HG03103 (cell line): ENCODE data around the gene DENND1A.
"Not testable (repeated sequence)": the region's sequence is repeated elsewhere in the genome, so short reads cannot be mapped to it uniquely, and the experiment has no call there.

ENCODE experiments used
- ATAC-seq: cut with Tn5 transposase; IDR thresholded peaks from one replicate; pipeline ENCODE4 v1.9.1; 2021; ENCODE audit warnings: low read depth; ENCODE audit not compliant: unreplicated experiment

The DENND1A gene

DNA sequence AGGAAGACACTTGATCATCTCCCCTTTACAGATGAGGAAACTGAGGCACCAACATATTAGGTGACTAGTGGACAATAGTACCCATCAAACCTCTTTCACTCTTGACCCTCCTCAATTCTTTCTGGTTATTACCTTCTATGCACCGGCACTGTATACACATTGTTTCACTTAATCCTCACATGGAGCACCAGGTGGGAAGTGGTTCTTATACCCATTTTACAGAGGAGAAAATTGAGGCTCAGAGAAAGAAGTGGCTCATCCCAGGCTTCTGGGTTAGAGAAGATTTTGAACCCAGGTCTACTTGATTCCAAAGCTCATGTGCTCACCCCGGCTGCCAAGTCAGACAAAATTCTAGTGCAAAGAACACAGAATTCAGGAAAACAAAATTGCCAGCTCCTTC is 17.4 kb upstream of the DENND1A start:
- ATAC-seq, result no peak

- no peak for ATAC-seq
These were observed 16.3 kb upstream of the DENND1A start for GRCh38 chr9:123946101-123946821.

DNA sequence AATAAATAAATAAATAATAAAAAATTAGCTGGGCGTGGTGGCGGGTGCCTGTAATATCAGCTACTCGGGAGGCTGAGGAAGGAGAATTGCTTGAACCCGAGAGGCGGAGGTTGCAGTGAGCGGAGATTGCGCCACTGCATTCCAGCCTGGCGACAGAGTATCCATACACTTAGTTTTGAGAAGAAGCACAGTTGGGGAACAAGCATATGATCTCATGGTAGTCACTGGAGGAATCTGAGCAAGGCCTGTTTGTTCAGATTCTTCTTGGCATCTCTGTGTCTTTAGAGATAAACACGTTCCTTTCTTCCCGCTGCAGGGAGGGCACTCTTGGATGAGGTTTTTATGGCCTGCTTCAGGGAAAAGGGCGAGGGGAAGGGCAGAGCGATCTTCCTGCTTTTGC is 15.6 kb upstream of the DENND1A start:
- ATAC-seq, result no peak

DNA sequence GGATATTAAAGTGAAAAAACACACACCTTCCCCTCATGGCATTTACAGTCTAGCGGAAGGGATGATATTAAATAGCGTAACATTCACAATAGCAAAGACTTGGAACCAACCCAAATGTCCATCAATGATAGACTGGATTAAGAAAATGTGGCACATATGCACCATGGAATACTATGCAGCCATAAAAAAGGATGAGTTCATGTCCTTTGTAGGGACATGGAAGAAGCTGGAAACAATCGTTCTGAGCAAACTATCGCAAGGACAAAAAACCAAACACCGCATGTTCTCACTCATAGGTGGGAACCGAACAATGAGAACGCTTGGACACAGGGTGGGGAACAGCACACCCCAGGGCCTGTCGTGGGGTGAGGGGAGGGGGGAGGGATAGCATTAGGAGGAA is 14.5 kb upstream of the DENND1A start:
- ATAC-seq, result not testable (repeated sequence)

- no peak for ATAC-seq
These were observed 13.7 kb upstream of the DENND1A start for GRCh38 chr9:123943671-123944070.

- ATAC-seq, result no peak
These were observed 12.6 kb upstream of the DENND1A start for GRCh38 chr9:123942542-123942941.

- no peak for ATAC-seq
These were observed 11.7 kb upstream of the DENND1A start for GRCh38 chr9:123941524-123942070.

DNA sequence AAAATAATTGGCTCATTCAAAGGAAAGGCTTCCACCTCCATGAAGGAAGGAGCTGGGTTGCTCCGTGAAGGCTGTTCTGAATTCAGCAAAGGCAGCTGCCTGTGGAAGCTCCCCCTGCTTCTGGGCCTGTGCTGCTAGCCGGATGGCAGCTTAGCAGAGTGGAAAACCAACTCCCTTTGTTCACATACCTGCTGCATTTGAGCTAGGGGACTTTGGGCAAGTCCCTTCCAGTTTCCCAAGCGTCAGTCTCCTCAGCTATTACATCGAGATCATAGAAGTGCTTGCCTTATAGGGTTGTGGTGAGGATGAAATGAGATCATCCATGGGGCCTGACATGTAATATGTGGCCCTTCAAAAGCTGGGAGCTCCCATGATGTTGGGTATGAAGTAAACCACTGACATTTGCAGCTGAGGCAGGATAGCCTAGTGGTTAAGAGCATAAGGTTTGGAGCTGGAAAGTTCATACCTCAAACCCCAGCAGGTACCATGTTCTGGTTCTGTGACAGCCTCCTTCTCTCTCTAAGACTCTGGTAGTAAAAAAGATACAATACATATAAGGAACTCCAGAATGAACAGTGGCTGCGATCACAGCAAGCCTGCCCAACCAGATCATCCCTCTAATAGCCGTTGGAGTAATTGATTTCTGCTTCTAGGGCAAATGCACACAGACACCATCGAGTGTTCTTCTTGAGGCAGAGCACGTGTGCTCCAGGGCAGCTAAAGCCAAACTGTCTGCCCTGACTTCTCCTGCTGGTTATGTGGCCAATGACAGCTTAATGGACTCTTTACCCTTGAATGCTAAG is 11.0 kb upstream of the DENND1A start:
- ATAC-seq, result no peak

DNA sequence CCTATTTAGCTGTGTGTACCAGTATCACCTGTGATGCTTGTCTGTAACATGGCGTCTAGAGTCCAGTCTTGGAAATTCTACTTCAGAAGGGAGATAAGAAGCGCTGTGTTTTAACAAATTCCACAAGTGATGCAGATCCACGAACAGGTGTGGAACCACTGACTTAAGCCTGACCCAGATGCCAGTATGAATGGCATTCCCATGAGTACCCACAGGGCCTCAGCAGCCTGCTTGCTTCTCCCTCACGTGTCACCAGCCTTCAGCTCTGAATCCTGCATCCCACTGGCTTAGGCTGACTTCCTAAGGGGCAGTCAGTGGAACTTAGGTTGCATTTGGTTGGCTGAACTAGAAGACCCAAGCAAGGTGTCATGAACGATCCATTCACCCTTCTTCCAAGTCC is 8.5 kb upstream of the DENND1A start:
- ATAC-seq, result no peak

GRCh38 chr9:123936575-123936974 is 6.6 kb upstream of the DENND1A start:
- not testable (repeated sequence) for ATAC-seq

- ATAC-seq, result no peak
These were observed 3.7 kb upstream of the DENND1A start for GRCh38 chr9:123933440-123934212.

- ATAC-seq, result peak; percentile 23
These were observed 603 bp downstream of the DENND1A start for GRCh38 chr9:123929177-123929869.

GRCh38 chr9:123928533-123929176 is 1.3 kb downstream of the DENND1A start:
- ATAC-seq, result no peak

DNA sequence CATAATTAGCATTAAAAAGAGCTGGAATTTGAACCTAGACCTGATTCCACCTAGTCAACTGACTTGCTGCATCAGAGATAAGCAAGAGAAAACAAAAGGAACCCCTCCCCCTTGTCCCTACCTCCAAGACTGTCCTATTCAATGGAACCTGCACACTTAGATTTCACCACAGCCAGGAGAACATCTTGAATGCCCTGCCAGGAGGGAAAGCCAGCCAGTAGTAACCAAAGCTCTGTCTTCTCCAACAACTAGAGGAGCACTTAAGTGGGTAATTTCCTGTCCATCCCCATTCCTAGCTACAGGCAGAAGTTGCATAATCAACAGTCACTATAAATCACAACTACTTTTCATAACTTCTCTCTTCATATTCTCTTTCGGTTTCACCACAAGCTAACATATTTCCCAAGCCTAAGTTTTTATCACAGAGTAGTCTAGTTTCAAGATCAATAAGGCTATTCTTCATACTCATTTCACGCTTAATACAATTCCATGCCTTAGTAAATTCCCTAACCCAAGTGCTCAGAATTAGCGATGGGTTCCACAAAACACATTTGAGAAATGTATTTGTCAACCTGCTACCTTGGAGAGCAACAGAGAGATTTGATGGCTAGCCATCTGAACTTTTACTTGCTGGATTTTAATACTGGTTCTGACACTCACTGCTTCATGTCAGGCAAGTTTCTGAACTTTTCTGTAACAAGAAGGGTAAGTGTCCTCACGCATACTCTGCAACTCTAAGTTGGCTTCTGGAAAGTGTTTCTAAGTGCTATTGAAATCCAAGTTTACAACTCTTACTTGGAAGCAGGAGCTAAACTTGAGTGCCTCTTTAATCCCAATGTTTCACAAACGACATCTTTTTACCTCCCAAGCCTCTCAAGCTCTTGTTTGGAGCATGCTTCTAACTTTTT is 2.0 kb downstream of the DENND1A start:
- ATAC-seq, result no peak

DNA sequence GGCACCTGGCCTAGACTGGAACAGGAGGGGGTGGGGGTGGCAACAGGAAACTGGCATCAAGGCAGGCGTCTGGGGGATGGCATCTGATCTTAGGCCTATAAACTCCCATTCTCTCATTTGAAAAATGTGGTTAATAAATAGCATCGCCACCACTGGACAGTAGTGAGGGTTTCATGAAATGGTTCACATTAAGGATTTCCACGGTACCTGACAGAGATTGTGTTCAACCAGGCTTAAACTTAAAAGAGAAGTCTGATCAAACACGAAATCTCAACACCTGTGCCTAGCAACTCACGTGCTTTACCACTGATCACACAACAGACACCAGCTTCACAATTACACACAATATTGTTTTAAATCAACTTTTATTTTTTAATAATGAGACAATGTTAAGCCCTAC is 3.0 kb downstream of the DENND1A start:
- ATAC-seq, result no peak

DNA sequence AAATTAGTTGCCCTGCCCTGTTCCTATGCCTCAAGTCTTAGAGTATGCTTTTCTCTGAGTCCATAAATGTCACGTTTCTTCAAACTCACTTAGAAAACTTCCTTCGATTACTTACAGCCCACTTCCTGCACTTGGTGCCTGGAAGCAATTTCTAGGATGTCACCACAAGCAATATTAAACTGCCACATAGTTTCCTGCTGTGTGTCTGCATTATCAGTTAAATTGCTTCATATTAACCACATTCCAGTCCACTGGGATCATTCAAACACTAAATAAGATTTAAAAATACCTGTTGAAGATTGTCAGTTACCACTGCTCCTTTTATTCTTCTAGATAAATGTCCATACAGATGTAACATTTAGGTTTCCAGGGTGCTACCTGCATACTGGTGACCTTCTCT is 4.1 kb downstream of the DENND1A start:
- no peak for ATAC-seq

GRCh38 chr9:123925161-123925560 is 4.8 kb downstream of the DENND1A start:
- no peak for ATAC-seq

GRCh38 chr9:123924727-123925126 is 5.2 kb downstream of the DENND1A start:
- ATAC-seq, result no peak

DNA sequence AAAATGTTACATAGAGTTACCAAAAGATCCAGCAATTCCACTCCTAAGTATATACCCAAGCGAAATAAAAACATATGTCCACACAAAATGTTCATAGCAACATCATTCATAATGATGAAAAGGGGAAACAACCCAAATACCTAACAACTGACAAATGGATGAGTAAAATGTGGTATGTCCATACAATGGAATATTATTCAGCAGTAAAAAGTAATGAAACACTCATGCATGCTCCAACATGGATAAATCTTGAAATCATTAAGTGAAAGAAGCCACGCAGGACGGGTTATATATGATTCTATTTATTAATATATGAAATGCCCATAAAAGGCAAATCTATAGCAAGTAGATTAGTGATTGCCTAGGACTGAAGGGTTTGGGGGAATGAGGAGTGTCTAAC is 6.0 kb downstream of the DENND1A start:
- ATAC-seq, result no peak
